Measurements from ENCODE around the gene TNFSF8. TPM values are rescaled to one million over a fixed set of nuclear protein-coding genes. Genes with fewer than 3 reads are reported as not detected.

The TNFSF8 gene
- total and polyA plus RNA-seq, 9 of the 15 experiments (the other 6 are each of a cell fraction or from before 2014, with no cell fraction given) = 0.09 TPM; not detected in 8

DNA sequence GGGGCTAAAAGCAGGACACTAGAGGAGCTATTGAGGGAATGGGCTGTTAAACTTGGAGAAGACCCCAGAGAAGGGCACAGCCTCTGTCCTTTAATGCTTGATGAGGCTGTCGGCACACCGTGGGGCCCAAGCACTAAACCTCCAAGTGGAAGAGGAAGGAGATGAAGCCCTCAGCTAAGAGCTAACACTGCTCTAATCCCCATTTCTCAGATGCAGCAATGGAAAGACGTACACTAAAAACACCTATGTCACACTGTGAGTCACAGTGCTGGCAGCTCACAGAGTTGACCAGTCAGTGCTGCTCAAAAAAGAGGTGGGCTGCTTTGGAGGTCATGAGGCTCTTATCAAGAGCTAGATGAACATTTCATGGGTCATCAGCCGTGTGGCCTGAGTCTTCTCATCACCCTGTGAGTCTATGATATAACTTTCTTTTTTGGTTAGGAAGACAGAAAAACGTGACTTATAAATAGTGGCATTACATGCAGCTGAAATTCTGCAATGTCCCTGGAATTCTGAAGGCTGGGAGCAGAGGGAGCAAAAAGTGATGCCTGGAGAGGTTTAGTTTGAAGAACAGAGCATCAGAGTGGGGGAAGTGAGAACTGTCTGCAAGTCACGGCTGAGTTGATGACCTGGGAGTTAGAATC, 21.5 kb downstream of the TNFSF8 start (continued):
- TF ChIP-seq JUND (IDR thresholded peaks at IDR 0.05; ENCODE audit: borderline replicate concordance, low read depth, low read length) = no peak
- no peak for TF ChIP-seq JUND (tag; IDR thresholded peaks at IDR 0.05; ENCODE audit: borderline replicate concordance, low read depth, low read length)

GRCh38 chr9:114908104-114908622, 22.2 kb downstream of the TNFSF8 start:
- no peaks in the 10 kb centered on the region for H4K20me1 ChIP-seq (replicated peaks; ENCODE audit: control insufficient read depth, insufficient read depth, low read length)
- no peak for ATAC-seq
- BruUV-seq (replicated peaks) = no TSS peak
- H3K4me3 ChIP-seq = no peak overlapping the region
- 0% methylated on average over 3 of the region's 3 CpGs for WGBS (ENCODE audit: insufficient coverage, low coverage, missing lambda C conversion rate)
- CTCF ChIA-PET (ENCODE audit: low intra/inter-chr PET ratio) = no interaction called here
- H3K79me2 ChIP-seq (ENCODE audit: control insufficient read depth, insufficient read depth, low read length) = no peaks in the 10 kb centered on the region
- DNase-seq (ENCODE audit: extremely low read depth in 1 of 4, low spot score in 3 of 4) = no peak
- H3K4me1 ChIP-seq (replicated peaks in 1 of 2; ENCODE audit: control insufficient read depth in 2 of 2, insufficient read depth in 2 of 2, low read length in 2 of 2) = no peaks in the 10 kb centered on the region
- intact Hi-C loops (cut with micrococcal nuclease) = no loop called here
- H3K27me3 ChIP-seq (ENCODE audit: control insufficient read depth in 2 of 2, insufficient read depth in 2 of 2, low read length in 2 of 2) = no peaks in the 10 kb centered on the region; a peak in 1 of 5 replicates
- no peak overlapping the region for H2AFZ ChIP-seq (ENCODE audit: low read depth, low read length)
- POLR2A ChIA-PET = no interaction called here
- no peak overlapping the region for H3K27ac ChIP-seq (ENCODE audit: extremely low read depth, low read depth, low read length)
- in situ Hi-C loops (cut with MboI) = loop anchor here (25.0 kb wide), 1 partner anchor 171 kb away; no protein-coding TSS in a partner anchor
- H3K9ac ChIP-seq (ENCODE audit: insufficient read depth in 1 of 2, low read depth in 2 of 2, low read length in 2 of 2) = no peak overlapping the region
- H3K9me1 ChIP-seq (ENCODE audit: control insufficient read depth, insufficient read depth, low read length) = no peaks in the 10 kb centered on the region
- H3K36me3 ChIP-seq (ENCODE audit: control insufficient read depth, insufficient read depth, low read length) = no peaks in the 10 kb centered on the region
- no peaks in the 10 kb centered on the region for H3K9me3 ChIP-seq (replicated peaks; ENCODE audit: control insufficient read depth, insufficient read depth, low read depth, low read length)
- no peak overlapping the region for H3K4me2 ChIP-seq (ENCODE audit: insufficient read depth, low read length)
- TF ChIP-seq KAT8 (IDR thresholded peaks at IDR 0.05; ENCODE audit: low read depth) (no peak), IFI16 (CRISPR knock-in tag; IDR thresholded peaks at IDR 0.05) (no peak), SRF (CRISPR knock-in tag; IDR thresholded peaks at IDR 0.05) (no peak), ILF3 (IDR thresholded peaks at IDR 0.05; ENCODE audit: borderline replicate concordance) (no peak), SREBF2 (CRISPR knock-in tag; IDR thresholded peaks at IDR 0.05) (no peak), GTF2A2 (tag; IDR thresholded peaks at IDR 0.05) (no peak), RBM25 (IDR thresholded peaks at IDR 0.05; ENCODE audit: low read depth, low read length, severe bottlenecking) (no peak), RBM17 (IDR thresholded peaks at IDR 0.05; ENCODE audit: borderline replicate concordance, low read depth, low read length) (no peak), CREM (IDR thresholded peaks at IDR 0.05; ENCODE audit: low read depth) (no peak), DEAF1 (CRISPR knock-in tag; IDR thresholded peaks at IDR 0.05) (no peak)
- TF ChIP-seq, protein P1, sequence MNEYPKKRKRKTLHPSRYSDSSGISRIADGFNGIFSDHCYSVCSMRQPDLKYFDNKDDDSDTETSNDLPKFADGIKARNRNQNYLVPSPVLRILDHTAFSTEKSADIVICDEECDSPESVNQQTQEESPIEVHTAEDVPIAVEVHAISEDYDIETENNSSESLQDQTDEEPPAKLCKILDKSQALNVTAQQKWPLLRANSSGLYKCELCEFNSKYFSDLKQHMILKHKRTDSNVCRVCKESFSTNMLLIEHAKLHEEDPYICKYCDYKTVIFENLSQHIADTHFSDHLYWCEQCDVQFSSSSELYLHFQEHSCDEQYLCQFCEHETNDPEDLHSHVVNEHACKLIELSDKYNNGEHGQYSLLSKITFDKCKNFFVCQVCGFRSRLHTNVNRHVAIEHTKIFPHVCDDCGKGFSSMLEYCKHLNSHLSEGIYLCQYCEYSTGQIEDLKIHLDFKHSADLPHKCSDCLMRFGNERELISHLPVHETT (CRISPR knock-in tag; conservative IDR thresholded peaks at IDR 0.05 in 1 of 2, IDR thresholded peaks at IDR 0.05 in 1 of 2) = no peak
- FAIRE-seq = no peak
